Lower leg skin (tissue), 3 donors: ENCODE measurements around the gene HIP1.
"Not testable (repeated sequence)": the region's sequence is repeated elsewhere in the genome, so short reads cannot be mapped to it uniquely, and the experiment has no call there.

Experiments used
- CTCF ChIP-seq, 3 donors: fragments of 450-650 bp; IDR thresholded peaks; one replicate each; pipeline ENCODE4 v1.5.1; 2016; ENCODE audit warnings: antibody characterized with exemption in 3 of 3, mild to moderate bottlenecking in 3 of 3, moderate library complexity in 2 of 3
- POLR2A ChIP-seq, 2 donors: fragments of 450-650 bp; IDR thresholded peaks; one replicate each; pipeline ENCODE4 v1.6.1; 2016 to 2017; ENCODE audit warnings: antibody characterized with exemption in 2 of 2, mild to moderate bottlenecking in 1 of 2, moderate library complexity in 1 of 2

- TF ChIP-seq CTCF, POLR2A (IDR thresholded peaks at IDR 0.05): not testable (repeated sequence)
These were observed 21.0 kb downstream of the HIP1 start for GRCh38 chr7:75717746-75718145.
